CD1c-positive myeloid dendritic cell (primary cell): Measurements from ENCODE around the gene ORAI3.

Experiments used
- DNase-seq: peaks from one replicate; pipeline ENCODE4 v3.0.0-alpha.2; 2016; ENCODE audit errors: extremely low spot score

The ORAI3 gene

GRCh38 chr16:30991052-30991451, 42.2 kb downstream of the ORAI3 start:
- no peak for DNase-seq

- no peak for DNase-seq
These were observed 43.5 kb downstream of the ORAI3 start for GRCh38 chr16:30992276-30992780.

- DNase-seq, result no peak
These were observed 44.3 kb downstream of the ORAI3 start for GRCh38 chr16:30992931-30993816.

GRCh38 chr16:30995927-30996323, 47.1 kb downstream of the ORAI3 start:
- DNase-seq, result no peak

GRCh38 chr16:30996324-30996984, 47.6 kb downstream of the ORAI3 start:
- DNase-seq, result no peak

- DNase-seq, result peak; percentile 90
These were observed 48.3 kb downstream of the ORAI3 start for GRCh38 chr16:30996985-30997724.

GRCh38 chr16:30997725-30998711, 49.1 kb downstream of the ORAI3 start:
- no peak for DNase-seq

GRCh38 chr16:30998852-30999761, 50.2 kb downstream of the ORAI3 start:
- DNase-seq, result no peak

- no peak for DNase-seq
These were observed 52.0 kb downstream of the ORAI3 start for GRCh38 chr16:31000671-31001382.

GRCh38 chr16:31001507-31002249, 52.8 kb downstream of the ORAI3 start:
- no peak for DNase-seq

- DNase-seq, result no peak
These were observed 53.4 kb downstream of the ORAI3 start for GRCh38 chr16:31002250-31002700.

GRCh38 chr16:31002862-31003341, 54.0 kb downstream of the ORAI3 start:
- no peak for DNase-seq

- no peak for DNase-seq
These were observed 54.9 kb downstream of the ORAI3 start for GRCh38 chr16:31003744-31004143.
